MCF 10A (cell line): ENCODE measurements around the gene STK38L. TPM values are rescaled to one million over a fixed set of nuclear protein-coding genes. Genes with fewer than 3 reads are reported as not detected.

Source experiments
- BruUV-seq: library from RNA; stranded (reverse); fragments of 400-500 nt; replicated peaks from 2 replicates; lab custom pipeline; 2021; lab: Mats Ljungman, UMichigan
- CTCF ChIA-PET: fragments of 300-600 bp; sonication (Branson Sonifier 250); formaldehyde crosslinking; extraction: SDS; loops from one replicate; lab custom pipeline; 2021; ENCODE audit warnings: antibody characterized with exemption, inconsistent platforms; lab: Yijun Ruan, JAX
- POLR2A ChIA-PET: fragments of 300-600, 350-650 bp; sonication (Branson Sonifier 250); formaldehyde crosslinking; extraction: SDS; loops from one replicate; lab custom pipeline; 2020; ENCODE audit warnings: antibody characterized with exemption, inconsistent platforms; lab: Yijun Ruan, JAX
- DNase-seq: peaks from one replicate; pipeline ENCODE4 v3.0.0-alpha.2; 2018; ENCODE audit not compliant: unreplicated experiment
- H3K27ac Mint-ChIP-seq: one replicate; pipeline ENCODE4 v1.8.0; 2022; ENCODE audit warnings: mild to moderate bottlenecking, low read depth, mixed read lengths; ENCODE audit not compliant: unreplicated experiment
- H3K27me3 Mint-ChIP-seq: one replicate; pipeline ENCODE4 v1.8.0; 2022; ENCODE audit warnings: mixed read lengths; ENCODE audit not compliant: insufficient read depth, unreplicated experiment
- H3K36me3 Mint-ChIP-seq: one replicate; pipeline ENCODE4 v1.8.0; 2022; ENCODE audit warnings: mild to moderate bottlenecking, moderate library complexity, mixed read lengths; ENCODE audit not compliant: insufficient read depth, unreplicated experiment
- H3K4me1 Mint-ChIP-seq: one replicate; pipeline ENCODE4 v1.8.0; 2022; ENCODE audit warnings: mixed read lengths; ENCODE audit not compliant: insufficient read depth, unreplicated experiment
- H3K4me3 Mint-ChIP-seq: one replicate; pipeline ENCODE4 v1.8.0; 2022; ENCODE audit warnings: mild to moderate bottlenecking, moderate library complexity, mixed read lengths; ENCODE audit not compliant: unreplicated experiment
- H3K9me3 Mint-ChIP-seq: one replicate; pipeline ENCODE4 v1.8.0; 2022; ENCODE audit warnings: mixed read lengths; ENCODE audit not compliant: unreplicated experiment
- intact Hi-C: fragments of 100-400 bp; cut with micrococcal nuclease; formaldehyde crosslinking; loops from 2 replicates; pipeline ENCODE4 v1.14.1; 2022
- total RNA-seq: library from RNA; stranded (reverse); gene quantifications from 2 replicates; pipeline ENCODE4 v1.2.3, GENCODE V29; 2022
- TF ChIP-seq, protein P1 (sequence below): fragments of 200-600 bp; IDR thresholded peaks from one replicate; pipeline ENCODE4 v1.8.0; 2022; ENCODE audit warnings: antibody characterized with exemption, mild to moderate bottlenecking; ENCODE audit not compliant: unreplicated experiment

The STK38L gene
- total RNA-seq, 1 experiment from 2014 or later, result 18.1 TPM

DNA sequence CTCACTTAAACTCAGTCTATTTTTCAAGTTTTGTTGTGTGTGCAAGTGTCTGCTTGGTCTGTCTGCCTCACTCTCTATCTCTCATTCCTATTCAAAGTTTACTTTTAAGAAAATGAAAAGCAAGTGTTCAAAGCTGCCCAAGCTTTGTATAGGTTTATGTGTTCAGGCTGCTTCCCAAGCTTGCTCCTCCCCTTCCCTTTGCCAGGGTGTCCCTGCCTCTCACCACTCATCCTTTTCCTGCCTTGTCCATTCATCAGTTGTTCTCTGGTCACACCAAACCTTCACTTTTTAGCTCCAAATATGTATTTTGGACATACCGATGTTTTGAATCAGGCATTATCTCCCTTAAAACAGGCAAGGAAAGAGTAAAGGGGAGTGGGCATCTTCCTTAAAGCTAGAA lies 41.3 kb downstream of the STK38L start:
- ChIA-PET POLR2A (interaction anchor here (0.6 to 1.6 kb wide), 5 partner anchors 10 to 1956 kb away, joined by 3 to 5 read pairs (median 4); no protein-coding TSS in a partner anchor), CTCF (interaction anchor here (0.7 to 2.5 kb wide), 6 partner anchors 11 to 22 kb away, joined by 3 to 12 read pairs (median 4); no protein-coding TSS in a partner anchor)
- H3K4me3 Mint-ChIP-seq, result no peak overlapping the region
- DNase-seq, result no peak
- no peak overlapping the region for H3K27ac Mint-ChIP-seq
- no TSS peak for BruUV-seq
- H3K36me3 Mint-ChIP-seq, result no peaks in the 10 kb centered on the region
- H3K4me1 Mint-ChIP-seq, result peaks cover 12% of the 10 kb centered on the region
- no peaks in the 10 kb centered on the region for H3K27me3 Mint-ChIP-seq
- TF ChIP-seq, protein P1, sequence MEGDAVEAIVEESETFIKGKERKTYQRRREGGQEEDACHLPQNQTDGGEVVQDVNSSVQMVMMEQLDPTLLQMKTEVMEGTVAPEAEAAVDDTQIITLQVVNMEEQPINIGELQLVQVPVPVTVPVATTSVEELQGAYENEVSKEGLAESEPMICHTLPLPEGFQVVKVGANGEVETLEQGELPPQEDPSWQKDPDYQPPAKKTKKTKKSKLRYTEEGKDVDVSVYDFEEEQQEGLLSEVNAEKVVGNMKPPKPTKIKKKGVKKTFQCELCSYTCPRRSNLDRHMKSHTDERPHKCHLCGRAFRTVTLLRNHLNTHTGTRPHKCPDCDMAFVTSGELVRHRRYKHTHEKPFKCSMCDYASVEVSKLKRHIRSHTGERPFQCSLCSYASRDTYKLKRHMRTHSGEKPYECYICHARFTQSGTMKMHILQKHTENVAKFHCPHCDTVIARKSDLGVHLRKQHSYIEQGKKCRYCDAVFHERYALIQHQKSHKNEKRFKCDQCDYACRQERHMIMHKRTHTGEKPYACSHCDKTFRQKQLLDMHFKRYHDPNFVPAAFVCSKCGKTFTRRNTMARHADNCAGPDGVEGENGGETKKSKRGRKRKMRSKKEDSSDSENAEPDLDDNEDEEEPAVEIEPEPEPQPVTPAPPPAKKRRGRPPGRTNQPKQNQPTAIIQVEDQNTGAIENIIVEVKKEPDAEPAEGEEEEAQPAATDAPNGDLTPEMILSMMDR, result no peak
- intact Hi-C loops, result no loop called here
- no peaks in the 10 kb centered on the region for H3K9me3 Mint-ChIP-seq

DNA sequence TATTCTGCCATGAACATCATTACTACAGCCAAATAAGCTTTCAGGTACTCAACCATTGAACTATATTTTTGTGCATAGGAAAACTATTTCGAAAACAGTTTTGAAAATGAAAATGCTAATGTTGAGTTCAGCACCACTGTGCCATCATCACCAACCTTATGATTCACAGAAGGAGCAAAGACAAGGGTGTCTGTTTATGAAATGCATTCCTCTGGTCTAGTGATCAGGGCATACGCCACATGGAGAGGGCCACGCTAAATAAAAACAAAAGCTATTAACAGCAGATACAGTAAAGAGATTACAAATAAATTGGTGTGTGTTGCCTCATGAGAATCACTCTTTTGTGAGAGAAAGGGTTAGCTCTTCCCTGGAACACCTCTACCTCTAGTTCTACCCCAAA lies 45.3 kb downstream of the STK38L start:
- POLR2A ChIA-PET, result no interaction called here
- Mint-ChIP-seq H3K4me1 (peaks cover 16% of the 10 kb centered on the region), H3K4me3 (no peak overlapping the region), H3K9me3 (no peaks in the 10 kb centered on the region), H3K27ac (no peak overlapping the region), H3K36me3 (no peaks in the 10 kb centered on the region), H3K27me3 (no peaks in the 10 kb centered on the region)
- CTCF ChIA-PET, result interaction anchor here (0.6 to 1.2 kb wide), 5 partner anchors 16 to 95 kb away, joined by 3 to 5 read pairs (median 4); no protein-coding TSS in a partner anchor
- TF ChIP-seq, protein P1, result no peak
- intact Hi-C loops, result no loop called here
- BruUV-seq, result no TSS peak
- DNase-seq, result no peak

DNA sequence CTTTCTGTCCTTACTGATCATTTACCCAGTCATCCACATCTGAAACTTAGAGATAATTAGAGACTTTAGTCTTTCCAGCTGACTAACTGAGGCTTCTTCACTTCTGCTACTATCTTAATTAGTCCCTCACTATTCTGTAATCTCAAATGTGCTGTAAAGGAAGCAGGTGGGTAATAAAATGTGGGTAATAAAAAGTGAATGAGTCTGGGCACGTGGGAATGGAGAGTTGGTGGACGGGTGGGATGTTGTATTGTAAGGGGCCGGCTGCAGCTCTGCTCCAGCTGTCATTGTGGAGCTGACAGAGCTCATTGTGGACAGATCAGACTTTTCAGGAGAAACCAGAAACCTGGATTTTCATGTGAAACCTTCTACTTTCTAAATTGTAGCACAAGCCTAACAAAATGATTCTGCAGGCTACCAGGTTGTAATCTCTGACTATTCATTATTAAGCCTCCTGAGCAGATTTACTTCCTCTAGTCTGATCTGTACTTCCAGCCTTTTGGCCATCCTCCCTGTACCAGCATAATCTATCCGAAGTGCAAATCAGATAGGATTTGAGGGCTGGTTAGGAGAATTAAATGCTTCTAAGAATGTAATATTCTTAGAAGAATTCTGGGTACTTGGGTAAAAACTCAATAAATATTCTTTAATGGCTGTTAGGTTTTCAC lies 46.5 kb downstream of the STK38L start:
- TF ChIP-seq, protein P1, result no peak
- H3K27ac Mint-ChIP-seq, result peak overlapping the region; percentile 28
- BruUV-seq, result no TSS peak
- intact Hi-C loops, result no loop called here
- CTCF ChIA-PET, result interaction anchor here (1.1 to 1.2 kb wide), 2 partner anchors 15 to 94 kb away, joined by 3 to 5 read pairs; no protein-coding TSS in a partner anchor
- H3K36me3 Mint-ChIP-seq, result no peaks in the 10 kb centered on the region
- no peaks in the 10 kb centered on the region for H3K27me3 Mint-ChIP-seq
- no peak overlapping the region for H3K4me3 Mint-ChIP-seq
- H3K9me3 Mint-ChIP-seq, result no peaks in the 10 kb centered on the region
- no peak for DNase-seq
- peaks cover 5% of the 10 kb centered on the region for H3K4me1 Mint-ChIP-seq
- POLR2A ChIA-PET, result no interaction called here

DNA sequence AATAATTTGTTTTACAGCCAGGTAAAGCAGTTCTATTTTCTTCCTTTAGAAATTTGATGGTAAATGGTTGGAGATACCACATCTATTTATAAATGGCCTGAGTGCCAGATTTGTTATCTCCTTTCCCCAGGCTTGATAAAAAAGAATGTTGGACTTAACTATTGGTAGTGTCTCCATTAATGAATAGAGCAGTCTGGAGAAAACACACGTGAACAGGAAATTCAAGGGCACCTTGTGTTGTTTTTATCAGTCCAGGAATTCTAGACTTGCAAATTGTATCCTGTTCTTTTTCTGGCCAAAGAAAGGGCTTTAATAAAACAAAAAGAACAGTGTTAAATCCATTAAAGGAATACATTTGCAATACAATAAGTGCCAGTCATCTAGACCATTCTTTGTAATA lies 47.8 kb downstream of the STK38L start:
- H3K36me3 Mint-ChIP-seq, result no peaks in the 10 kb centered on the region
- no TSS peak for BruUV-seq
- intact Hi-C loops, result no loop called here
- H3K27ac Mint-ChIP-seq, result no peak overlapping the region
- POLR2A ChIA-PET, result interaction anchor here (1.4 kb wide), 1 partner anchor 46 kb away, joined by 5 read pairs; no protein-coding TSS in a partner anchor
- no peak for DNase-seq
- TF ChIP-seq, protein P1, result no peak
- H3K4me3 Mint-ChIP-seq, result no peak overlapping the region
- CTCF ChIA-PET, result no interaction called here
- H3K27me3 Mint-ChIP-seq, result no peaks in the 10 kb centered on the region
- peaks cover 4% of the 10 kb centered on the region for H3K4me1 Mint-ChIP-seq
- no peaks in the 10 kb centered on the region for H3K9me3 Mint-ChIP-seq
